Activated CD4-positive, CD25-positive, alpha-beta regulatory T cell treated with anti-CD3 and anti-CD28 coated beads, Interleukin-2, amount 50 U/mL, for 16 hours (primary cell): ENCODE measurements around the gene ARID3C.

Source experiments
- DNase-seq: peaks from one replicate; pipeline ENCODE4 v3.0.0-alpha.2; 2020; ENCODE audit warnings: low read depth, low spot score

The ARID3C gene

GRCh38 chr9:34627716-34628655 is 880 bp downstream of the ARID3C start:
- DNase-seq: no peak

DNA sequence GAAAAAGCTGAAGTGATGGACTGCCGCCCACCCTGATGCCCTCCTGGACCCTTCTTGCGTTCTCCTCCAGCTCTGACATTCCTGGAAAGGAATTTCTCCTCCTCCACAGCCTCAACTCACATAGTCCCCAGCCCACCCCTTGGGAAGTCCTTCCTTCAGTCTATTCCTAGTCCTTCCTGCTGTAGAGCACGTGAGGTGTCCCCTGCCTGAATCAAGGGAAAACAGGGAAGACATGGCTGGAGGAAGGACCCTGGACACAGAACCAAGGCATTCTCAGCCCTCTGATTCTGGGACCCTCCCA is 3.7 kb downstream of the ARID3C start:
- DNase-seq: no peak

DNA sequence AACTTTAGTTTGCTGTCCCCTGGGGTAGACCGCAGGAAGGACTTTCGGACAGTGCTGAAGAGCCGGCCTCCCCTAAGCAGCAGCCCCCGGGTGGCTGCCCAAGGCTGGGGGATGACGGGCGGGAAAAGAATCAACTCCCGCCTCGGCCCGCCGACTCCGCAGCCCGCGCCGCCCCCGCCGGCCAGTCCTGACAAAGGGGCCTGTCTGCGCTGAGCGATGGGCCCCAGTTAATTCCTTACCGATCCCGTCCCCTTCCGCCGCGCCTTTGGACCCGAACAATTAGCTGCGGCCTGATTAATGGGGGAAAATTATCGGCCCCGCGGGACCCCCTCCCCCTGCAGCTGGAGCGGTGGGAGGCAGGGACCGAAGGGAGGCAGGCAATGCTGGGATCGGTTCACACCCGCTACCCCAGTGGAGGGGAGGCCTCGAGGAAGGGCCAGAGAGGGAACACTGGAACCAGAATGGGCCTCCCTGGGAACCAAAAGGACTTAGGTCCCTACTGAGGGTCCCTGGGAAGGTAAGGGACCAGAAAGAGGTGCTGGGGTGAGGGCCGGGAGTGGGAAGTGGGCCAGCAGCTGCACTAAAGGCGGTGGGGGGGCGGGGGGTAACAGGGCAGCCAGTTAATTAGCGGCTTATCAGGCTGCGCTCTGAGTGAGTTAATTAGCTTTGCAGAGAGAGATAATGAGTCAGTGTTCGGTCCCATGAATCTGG is 4.2 kb downstream of the ARID3C start:
- no peak for DNase-seq

- DNase-seq: no peak
These were observed 5.3 kb downstream of the ARID3C start for GRCh38 chr9:34623374-34624235.

DNA sequence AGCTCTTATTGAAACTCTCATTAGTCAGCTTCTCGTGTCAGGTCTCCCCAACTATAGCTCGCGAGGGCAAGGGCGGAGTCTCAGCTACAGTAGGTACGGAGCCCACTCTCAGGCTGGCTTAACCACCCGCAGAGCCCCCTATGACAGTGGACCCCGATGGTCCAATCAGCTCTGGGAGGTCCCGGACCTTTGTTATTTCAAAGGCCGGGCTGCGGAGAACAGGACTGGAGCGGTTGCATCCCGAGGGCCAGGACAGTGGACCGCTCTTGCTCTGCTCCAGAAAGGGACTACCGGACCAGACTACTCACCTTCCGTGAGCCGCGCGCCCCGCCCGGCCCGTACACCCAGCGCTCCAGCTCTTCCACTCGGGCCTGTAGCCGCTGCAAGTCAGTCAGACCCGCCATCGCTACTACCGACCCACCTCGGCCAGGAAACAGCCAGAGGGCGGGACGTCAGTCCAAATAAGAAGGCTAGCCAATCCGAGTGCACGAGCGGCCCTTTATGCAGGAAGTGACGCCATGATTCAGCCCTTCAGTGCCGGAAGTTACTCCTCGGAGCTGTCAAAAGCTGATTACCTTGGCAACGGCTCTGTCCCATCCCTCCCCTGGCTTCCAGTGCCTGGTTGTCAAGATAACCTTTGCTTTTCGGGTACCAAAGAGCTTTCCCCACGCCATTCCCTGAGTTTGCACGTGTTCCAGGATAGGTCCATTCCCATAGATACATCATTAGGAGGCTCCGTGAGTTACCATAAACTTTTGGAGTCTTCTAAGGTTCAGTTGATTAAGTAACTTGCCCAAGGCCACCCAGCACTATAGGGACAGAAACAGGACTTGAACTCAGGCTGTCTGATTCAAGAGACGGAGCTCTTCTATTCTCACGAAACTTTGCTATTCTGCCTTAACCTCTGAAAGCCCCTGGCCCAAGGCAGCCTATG is 8.5 kb downstream of the ARID3C start, which contains the start of gene DCTN3:
DCTN3 (minus strand) TSS at position 435 of the 934 bp plus-strand sequence; CDS start at position 404, 31 bp downstream.
- peak; percentile 87 for DNase-seq

GRCh38 chr9:34615132-34615531 is 13.7 kb downstream of the ARID3C start:
- DNase-seq: no peak

- DNase-seq: peak; percentile 57
These were observed 16.0 kb downstream of the ARID3C start for GRCh38 chr9:34612788-34613390.

GRCh38 chr9:34611811-34612787 is 16.8 kb downstream of the ARID3C start, which contains the start of gene RPP25L:
Gene RPP25L, minus strand, starts transcription at chr9:34612097. Its CDS starts 801 bp downstream, at chr9:34611296.
- peak; percentile 72 for DNase-seq

- no peak for DNase-seq
These were observed 17.5 kb downstream of the ARID3C start for GRCh38 chr9:34611251-34611810.

DNA sequence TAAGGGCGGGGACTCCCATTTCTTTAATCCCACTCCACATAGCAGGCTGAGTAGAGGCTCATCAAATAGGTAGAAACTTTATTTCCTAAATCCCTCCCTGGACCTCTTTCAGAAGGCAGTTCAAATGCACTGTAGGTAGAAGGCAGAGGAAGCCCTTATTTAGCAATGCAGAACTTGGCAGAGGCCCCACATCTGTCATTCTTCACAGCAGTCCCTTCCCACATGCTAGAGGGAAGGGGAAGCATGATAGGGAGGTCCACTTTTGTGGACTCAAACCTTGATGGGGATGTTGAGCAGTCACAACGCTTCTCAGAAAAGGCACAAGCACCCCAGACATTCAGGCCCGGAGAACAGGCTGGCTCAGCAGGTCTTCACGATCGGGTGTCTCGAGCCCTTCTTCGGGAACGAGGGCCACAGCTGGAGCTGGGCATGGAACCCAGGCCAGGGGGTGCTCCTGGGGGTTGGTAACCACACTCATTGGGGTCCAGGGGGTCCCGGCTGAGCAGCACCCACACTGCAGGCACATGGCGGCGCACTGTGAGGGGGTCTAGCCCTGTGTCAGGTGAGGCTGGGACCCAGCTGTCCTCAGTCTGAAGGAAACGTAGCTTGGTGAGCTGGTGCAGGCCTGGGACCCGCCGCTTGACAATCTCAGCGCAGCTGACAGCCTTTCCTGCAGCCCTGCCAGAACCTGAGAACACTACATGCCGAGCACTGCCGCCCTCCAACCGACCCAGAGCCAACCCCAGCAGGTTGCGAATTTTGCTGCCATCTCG is 18.2 kb downstream of the ARID3C start:
- DNase-seq: no peak

- DNase-seq: no peak
These were observed 21.5 kb downstream of the ARID3C start for GRCh38 chr9:34607331-34607730.

- DNase-seq: no peak
These were observed 22.0 kb downstream of the ARID3C start for GRCh38 chr9:34606905-34607304.

GRCh38 chr9:34606190-34606589 is 22.7 kb downstream of the ARID3C start:
- DNase-seq: no peak

GRCh38 chr9:34603610-34604231 is 25.1 kb downstream of the ARID3C start:
- peak; percentile 64 for DNase-seq

DNA sequence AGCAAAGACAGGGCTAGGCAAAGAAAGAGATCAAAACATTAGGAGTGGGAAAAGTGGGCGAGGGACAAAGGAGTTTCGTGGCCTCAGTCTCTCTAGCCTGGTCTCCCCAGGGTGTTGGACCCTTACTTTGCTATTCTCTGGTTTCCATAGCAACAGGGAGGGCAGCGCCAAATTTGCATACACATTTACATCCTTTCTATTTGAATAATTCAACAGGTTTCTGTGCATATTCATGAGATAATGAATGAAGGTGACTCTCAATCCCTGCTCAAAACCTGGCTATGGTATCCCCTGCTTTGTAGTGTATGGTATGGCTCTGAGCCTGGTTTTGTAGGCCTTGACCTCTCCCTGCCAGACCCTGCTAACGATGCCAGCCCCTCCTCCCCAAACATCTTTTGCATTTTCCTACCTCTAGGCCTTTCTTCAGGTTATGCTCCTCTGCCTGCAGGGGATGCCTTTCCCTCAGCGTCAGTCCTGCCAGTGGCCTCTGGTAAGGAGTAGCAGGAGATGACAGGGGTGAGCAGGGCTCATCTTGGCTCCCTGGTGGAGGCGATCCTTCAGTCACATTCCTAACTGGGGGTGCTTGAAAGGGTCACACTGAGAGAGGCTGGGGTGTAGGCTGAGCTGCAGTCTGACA is 26.8 kb downstream of the ARID3C start:
- DNase-seq: no peak

DNA sequence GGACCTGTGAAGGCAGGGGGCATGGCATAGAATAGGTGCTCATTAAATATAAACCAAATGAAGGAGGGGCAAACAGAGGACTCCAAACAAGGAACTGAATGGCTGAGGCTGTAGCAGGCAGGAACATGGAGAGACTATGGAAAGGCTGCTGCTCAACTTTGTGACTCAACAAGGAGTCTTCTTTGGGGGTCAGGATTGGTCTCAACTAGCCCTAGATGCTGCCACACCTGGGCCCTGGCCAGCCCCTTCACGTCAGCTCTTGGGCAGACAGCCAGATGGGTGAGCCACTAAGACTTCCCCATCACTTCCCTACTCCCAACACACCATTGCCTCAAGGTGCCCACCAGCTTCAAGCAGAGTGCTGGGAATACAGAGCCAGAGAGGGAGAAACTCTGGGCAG is 28.0 kb downstream of the ARID3C start:
- DNase-seq: no peak

- no peak for DNase-seq
These were observed 29.3 kb downstream of the ARID3C start for GRCh38 chr9:34599546-34599945.
